ENCODE data around the gene NAALADL2. TPM values are rescaled to one million over a fixed set of nuclear protein-coding genes. Genes with fewer than 3 reads are reported as not detected.

The NAALADL2 gene
- total RNA-seq, 1 donor: 23.5 TPM

GRCh38 chr3:175336406-175337133, 477.4 kb downstream of the NAALADL2 start:
- Histone ChIP-seq H3K79me2 (ENCODE audit: insufficient read depth, low read length) (no peaks in the 10 kb centered on the region), H3K9me3 (ENCODE audit: low read depth, low read length) (no peaks in the 10 kb centered on the region), H3K4me2 (ENCODE audit: insufficient read depth, low read length) (no peak overlapping the region), H3K27me3 (ENCODE audit: insufficient read depth, low read length) (no peaks in the 10 kb centered on the region), H2AFZ (ENCODE audit: low read length) (no peak overlapping the region), H3K27ac (ENCODE audit: low read depth, low read length) (no peak overlapping the region), H3K4me1 (ENCODE audit: insufficient read depth, low read length) (peaks cover 18% of the 10 kb centered on the region), H3K4me3 (ENCODE audit: insufficient read depth, low read length) (no peak overlapping the region), H4K20me1 (ENCODE audit: insufficient read depth, low read length) (no peaks in the 10 kb centered on the region), H3K36me3 (ENCODE audit: insufficient read depth, low read length) (no peaks in the 10 kb centered on the region)
- DNase-seq (ENCODE audit: insufficient read length, low spot score, missing footprints): no peak
- TF ChIP-seq CTCF (IDR thresholded peaks at IDR 0.05; ENCODE audit: extremely low read depth, low read depth, low read length): no peak

- no peaks in the 10 kb centered on the region for H3K9me3 ChIP-seq (ENCODE audit: low read depth, low read length)
- no peaks in the 10 kb centered on the region for H3K79me2 ChIP-seq (ENCODE audit: insufficient read depth, low read length)
- no peaks in the 10 kb centered on the region for H3K36me3 ChIP-seq (ENCODE audit: insufficient read depth, low read length)
- H3K4me1 ChIP-seq (ENCODE audit: insufficient read depth, low read length): peaks cover 18% of the 10 kb centered on the region
- no peak for TF ChIP-seq CTCF (IDR thresholded peaks at IDR 0.05; ENCODE audit: extremely low read depth, low read depth, low read length)
- no peak overlapping the region for H2AFZ ChIP-seq (ENCODE audit: low read length)
- H3K4me3 ChIP-seq (ENCODE audit: insufficient read depth, low read length): no peak overlapping the region
- DNase-seq (ENCODE audit: insufficient read length, low spot score, missing footprints): no peak
- no peak overlapping the region for H3K4me2 ChIP-seq (ENCODE audit: insufficient read depth, low read length)
- no peaks in the 10 kb centered on the region for H3K27me3 ChIP-seq (ENCODE audit: insufficient read depth, low read length)
- H3K27ac ChIP-seq (ENCODE audit: low read depth, low read length): no peak overlapping the region
- H4K20me1 ChIP-seq (ENCODE audit: insufficient read depth, low read length): no peaks in the 10 kb centered on the region
Measured at GRCh38 chr3:175337631-175338030, 478.5 kb downstream of the NAALADL2 start.

GRCh38 chr3:175338775-175339535, 479.8 kb downstream of the NAALADL2 start:
- no peak for TF ChIP-seq CTCF (IDR thresholded peaks at IDR 0.05; ENCODE audit: extremely low read depth, low read depth, low read length)
- DNase-seq (ENCODE audit: insufficient read length, low spot score, missing footprints): peak; percentile 65
- Histone ChIP-seq H3K27me3 (ENCODE audit: insufficient read depth, low read length) (no peaks in the 10 kb centered on the region), H3K79me2 (ENCODE audit: insufficient read depth, low read length) (no peaks in the 10 kb centered on the region), H3K36me3 (ENCODE audit: insufficient read depth, low read length) (no peaks in the 10 kb centered on the region), H3K9me3 (ENCODE audit: low read depth, low read length) (no peaks in the 10 kb centered on the region), H3K4me1 (ENCODE audit: insufficient read depth, low read length) (peaks cover 18% of the 10 kb centered on the region), H3K4me2 (ENCODE audit: insufficient read depth, low read length) (peak overlapping the region; percentile 45), H3K27ac (ENCODE audit: low read depth, low read length) (no peak overlapping the region), H4K20me1 (ENCODE audit: insufficient read depth, low read length) (no peaks in the 10 kb centered on the region), H2AFZ (ENCODE audit: low read length) (no peak overlapping the region), H3K4me3 (ENCODE audit: insufficient read depth, low read length) (no peak overlapping the region)

- DNase-seq (ENCODE audit: insufficient read length, low spot score, missing footprints): no peak
- no peak overlapping the region for H3K27ac ChIP-seq (ENCODE audit: low read depth, low read length)
- TF ChIP-seq CTCF (IDR thresholded peaks at IDR 0.05; ENCODE audit: extremely low read depth, low read depth, low read length): no peak
- no peak overlapping the region for H3K4me2 ChIP-seq (ENCODE audit: insufficient read depth, low read length)
- H4K20me1 ChIP-seq (ENCODE audit: insufficient read depth, low read length): no peaks in the 10 kb centered on the region
- no peaks in the 10 kb centered on the region for H3K79me2 ChIP-seq (ENCODE audit: insufficient read depth, low read length)
- H3K27me3 ChIP-seq (ENCODE audit: insufficient read depth, low read length): no peaks in the 10 kb centered on the region
- H3K36me3 ChIP-seq (ENCODE audit: insufficient read depth, low read length): no peaks in the 10 kb centered on the region
- no peak overlapping the region for H3K4me3 ChIP-seq (ENCODE audit: insufficient read depth, low read length)
- H2AFZ ChIP-seq (ENCODE audit: low read length): no peak overlapping the region
- H3K9me3 ChIP-seq (ENCODE audit: low read depth, low read length): no peaks in the 10 kb centered on the region
- peaks cover 16% of the 10 kb centered on the region for H3K4me1 ChIP-seq (ENCODE audit: insufficient read depth, low read length)
Measured at GRCh38 chr3:175340338-175341015, 481.3 kb downstream of the NAALADL2 start.

All from osteoblast (primary cell).